ENCODE data around the gene ZNF653. TPM values are rescaled to one million over a fixed set of nuclear protein-coding genes. Genes with fewer than 3 reads are reported as not detected.
"Not testable (repeated sequence)": the region's sequence is repeated elsewhere in the genome, so short reads cannot be mapped to it uniquely, and the experiment has no call there.

ZNF653 gene
- total RNA-seq, 2 experiments from 2014 or later, result 15.6 to 16.5 TPM

GRCh38 chr19:11446271-11446651 is 59.4 kb downstream of the ZNF653 start:
- no peak for DNase-seq
- H3K9me3 Mint-ChIP-seq, result no peaks in the 10 kb centered on the region
- CTCF ChIA-PET, result interaction anchor here (1.6 to 2.2 kb wide), 2 partner anchors 36 to 66 kb away, joined by 5 to 9 read pairs; no protein-coding TSS in a partner anchor
- peaks cover 43% of the 10 kb centered on the region for H3K36me3 Mint-ChIP-seq (ENCODE audit: low read depth)
- no peaks in the 10 kb centered on the region for H3K4me1 Mint-ChIP-seq
- H3K27ac Mint-ChIP-seq, result no peak overlapping the region
- POLR2A ChIA-PET, result interaction anchor here (1.1 kb wide), 1 partner anchor 11 kb away, joined by 3 read pairs; the partner anchor contains the start of genes ODAD3 and PRKCSH
- H3K27me3 Mint-ChIP-seq, result no peaks in the 10 kb centered on the region
- no peak overlapping the region for H3K4me3 Mint-ChIP-seq

GRCh38 chr19:11445141-11445540 is 60.5 kb downstream of the ZNF653 start:
- Mint-ChIP-seq H3K9me3 (no peaks in the 10 kb centered on the region), H3K36me3 (ENCODE audit: low read depth) (peaks cover 47% of the 10 kb centered on the region), H3K4me1 (peaks cover 4% of the 10 kb centered on the region), H3K4me3 (no peak overlapping the region), H3K27me3 (no peaks in the 10 kb centered on the region), H3K27ac (no peak overlapping the region)
- no peak for DNase-seq
- POLR2A ChIA-PET, result no interaction called here
- CTCF ChIA-PET, result interaction anchor here (1.6 kb wide), 1 partner anchor 64 kb away, joined by 9 read pairs; no protein-coding TSS in a partner anchor

- CTCF ChIA-PET, result interaction anchor here (0.5 to 1.3 kb wide), 4 partner anchors 9 to 1860 kb away, joined by 3 to 9 read pairs (median 6); partner anchors contain the start of genes ODAD3 and PRKCSH
Measured at GRCh38 chr19:11444059-11444458, 61.6 kb downstream of the ZNF653 start.

DNA sequence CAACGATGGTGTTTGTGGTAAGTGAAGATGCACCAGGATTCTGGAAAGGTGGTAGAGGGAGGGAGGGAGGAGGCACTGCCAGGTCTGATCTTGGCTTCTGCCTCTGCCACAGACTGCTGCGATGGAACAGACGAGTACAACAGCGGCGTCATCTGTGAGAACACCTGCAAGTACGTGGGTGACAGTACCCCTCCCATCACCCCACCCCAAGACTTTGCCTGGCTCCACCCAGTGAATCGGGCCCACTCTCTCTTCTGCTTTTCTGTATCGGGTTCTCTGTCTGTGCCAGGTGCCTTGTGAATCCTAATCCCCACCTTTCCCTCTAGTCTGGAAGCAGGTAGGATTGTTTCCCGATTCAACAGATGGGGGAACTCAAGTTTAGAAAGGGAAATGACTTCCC is 67.7 kb downstream of the ZNF653 start:
- Mint-ChIP-seq H3K27me3 (no peaks in the 10 kb centered on the region), H3K27ac (no peak overlapping the region)
- CTCF ChIA-PET, result interaction anchor here (1.3 to 1.5 kb wide), 2 partner anchors 10 to 45 kb away, joined by 3 to 5 read pairs; no protein-coding TSS in a partner anchor

More at GRCh38 chr19:11444059-11444458, 61.6 kb downstream of the ZNF653 start:
- Mint-ChIP-seq H3K27ac (no peak overlapping the region), H3K27me3 (no peaks in the 10 kb centered on the region), H3K36me3 (ENCODE audit: low read depth) (peaks cover 41% of the 10 kb centered on the region), H3K4me3 (no peak overlapping the region), H3K4me1 (peaks cover 4% of the 10 kb centered on the region), H3K9me3 (no peaks in the 10 kb centered on the region)
- DNase-seq, result no peak
- POLR2A ChIA-PET, result interaction anchor here (1.3 kb wide), 1 partner anchor 63 kb away, joined by 5 read pairs; no protein-coding TSS in a partner anchor

DNA sequence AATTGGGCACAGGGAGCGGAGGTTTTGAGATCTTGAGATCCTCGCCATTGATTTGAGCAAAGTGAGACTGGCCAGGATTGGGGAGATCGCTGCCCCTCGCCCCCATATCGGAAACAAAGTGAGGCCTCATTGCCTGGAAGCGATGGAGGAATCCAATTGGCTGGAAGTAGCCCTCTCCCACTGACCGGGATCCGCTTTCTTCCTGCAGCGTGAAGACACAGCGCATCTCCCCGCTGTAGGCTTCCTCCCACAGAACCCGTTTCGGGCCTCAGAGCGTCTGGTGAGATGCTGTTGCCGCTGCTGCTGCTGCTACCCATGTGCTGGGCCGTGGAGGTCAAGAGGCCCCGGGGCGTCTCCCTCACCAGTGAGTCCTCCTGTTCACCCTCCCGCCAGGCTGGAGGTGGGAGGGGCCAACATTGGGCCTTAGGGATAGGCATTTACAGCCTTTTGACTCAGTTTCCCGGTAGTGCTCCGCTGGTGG is 69.8 kb downstream of the ZNF653 start:
- peak overlapping the region; percentile 93 for H3K27ac Mint-ChIP-seq
- CTCF ChIA-PET, result interaction anchor here (0.9 to 2.0 kb wide), 12 partner anchors 8 to 125 kb away, joined by 3 to 18 read pairs (median 6); partner anchors contain the start of genes EPOR, RAB3D and SWSAP1
- H3K36me3 Mint-ChIP-seq (ENCODE audit: low read depth), result peaks cover 28% of the 10 kb centered on the region
- H3K9me3 Mint-ChIP-seq, result no peaks in the 10 kb centered on the region
- H3K27me3 Mint-ChIP-seq, result no peaks in the 10 kb centered on the region
- peak; percentile 28 for DNase-seq
- POLR2A ChIA-PET, result interaction anchor here (1.0 to 2.3 kb wide), 10 partner anchors 10 to 92 kb away, joined by 3 to 7 read pairs (median 4); partner anchors contain the start of genes ECSIT, SWSAP1 and TMEM205
- H3K4me3 Mint-ChIP-seq, result peak overlapping the region; percentile 99
- H3K4me1 Mint-ChIP-seq, result peaks cover 25% of the 10 kb centered on the region

More for the DNA sequence above, 67.7 kb downstream of the ZNF653 start:
- Mint-ChIP-seq H3K4me1 (peaks cover 28% of the 10 kb centered on the region), H3K36me3 (ENCODE audit: low read depth) (peaks cover 44% of the 10 kb centered on the region), H3K9me3 (no peaks in the 10 kb centered on the region), H3K4me3 (no peak overlapping the region)
- no peak for DNase-seq
- POLR2A ChIA-PET, result no interaction called here

- peaks cover 24% of the 10 kb centered on the region for H3K4me1 Mint-ChIP-seq
- peaks cover 24% of the 10 kb centered on the region for H3K36me3 Mint-ChIP-seq (ENCODE audit: low read depth)
- H3K9me3 Mint-ChIP-seq, result no peaks in the 10 kb centered on the region
- peak; percentile 99 for DNase-seq
- peaks cover 1% of the 10 kb centered on the region for H3K27me3 Mint-ChIP-seq
- H3K4me3 Mint-ChIP-seq, result peak within 1 kb of the TSS; percentile 99
- CTCF ChIA-PET, result interaction anchor here (0.6 to 2.0 kb wide), 14 partner anchors 8 to 125 kb away, joined by 3 to 18 read pairs (median 5); partner anchors contain the start of genes EPOR, RAB3D and SWSAP1
- peak within 1 kb of the TSS; percentile 93 for H3K27ac Mint-ChIP-seq
- POLR2A ChIA-PET, result interaction anchor here (0.6 to 2.3 kb wide), 10 partner anchors 11 to 93 kb away, joined by 3 to 7 read pairs (median 3); partner anchors contain the start of genes ECSIT, SWSAP1 and TMEM205
Measured at GRCh38 chr19:11435057-11435832, 70.4 kb downstream of the ZNF653 start, which contains the start of the genes ODAD3 and PRKCSH. Gene ODAD3, minus strand, starts transcription at chr19:11435121. Its CDS starts 105 bp downstream, at chr19:11435016. Gene PRKCSH, plus strand, starts transcription at chr19:11435635. Its CDS starts 483 bp downstream, at chr19:11436118.

- peak overlapping the region; percentile 99 for H3K4me3 Mint-ChIP-seq
- peaks cover 24% of the 10 kb centered on the region for H3K4me1 Mint-ChIP-seq
- CTCF ChIA-PET, result interaction anchor here (0.6 to 2.0 kb wide), 14 partner anchors 9 to 126 kb away, joined by 3 to 18 read pairs (median 5); partner anchors contain the start of genes EPOR, RAB3D and SWSAP1
- H3K27me3 Mint-ChIP-seq, result peaks cover 2% of the 10 kb centered on the region
- no peaks in the 10 kb centered on the region for H3K9me3 Mint-ChIP-seq
- H3K27ac Mint-ChIP-seq, result peak overlapping the region; percentile 93
- POLR2A ChIA-PET, result interaction anchor here (0.6 to 1.4 kb wide), 8 partner anchors 11 to 94 kb away, joined by 3 to 7 read pairs (median 3); partner anchors contain the start of genes ECSIT and TMEM205
- no peak for DNase-seq
- peaks cover 24% of the 10 kb centered on the region for H3K36me3 Mint-ChIP-seq (ENCODE audit: low read depth)
Measured at GRCh38 chr19:11434703-11435056, 71.0 kb downstream of the ZNF653 start.

DNA sequence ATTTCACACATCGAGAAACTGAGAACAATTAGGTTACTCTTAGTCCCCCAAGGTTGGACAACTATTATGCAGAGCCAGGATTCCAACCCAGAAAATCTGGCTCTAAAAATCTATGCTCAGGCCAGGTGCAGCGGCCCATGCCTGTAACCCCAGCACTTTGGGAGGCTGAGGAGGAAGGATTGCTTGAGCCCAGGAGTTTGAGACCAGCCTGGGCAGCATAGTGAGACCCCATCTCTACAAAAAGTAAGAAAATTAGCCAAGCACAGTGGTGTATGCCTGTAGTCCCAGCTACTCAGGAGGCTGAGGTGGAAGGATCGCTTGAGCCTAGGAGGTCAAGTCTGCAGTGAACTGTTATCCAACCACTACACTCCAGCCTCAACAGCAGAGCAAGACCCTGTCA is 72.1 kb downstream of the ZNF653 start:
- H3K9me3 Mint-ChIP-seq, H3K4me3 Mint-ChIP-seq, CTCF ChIA-PET, H3K27ac Mint-ChIP-seq, DNase-seq, POLR2A ChIA-PET, H3K27me3 Mint-ChIP-seq: not testable (repeated sequence)
- Mint-ChIP-seq H3K36me3 (ENCODE audit: low read depth) (peaks cover 21% of the 10 kb centered on the region), H3K4me1 (peaks cover 24% of the 10 kb centered on the region)

Other genes with a start within 250 kb of the ZNF653 start
- gene DOCK6, start 243.3 kb downstream of the ZNF653 start, total RNA-seq, result under 1 TPM; 0.35 to 0.68 TPM
- not detected for gene TSPAN16, start 209.7 kb downstream of the ZNF653 start, total RNA-seq
- 1 to 10 TPM; 8.3 to 8.4 TPM for gene RAB3D, start 166.2 kb downstream of the ZNF653 start, total RNA-seq
- gene TMEM205, start 159.6 kb downstream of the ZNF653 start, total RNA-seq, result 10 to 100 TPM; 32.6 to 35.1 TPM
- 10 to 100 TPM; 24.0 to 24.7 TPM for gene CCDC159, start 159.3 kb downstream of the ZNF653 start, total RNA-seq
- 1 to 10 TPM; 2.0 to 2.6 TPM for gene PLPPR2, start 150.4 kb downstream of the ZNF653 start, total RNA-seq
- gene SWSAP1, start 131.2 kb downstream of the ZNF653 start, total RNA-seq, result 1 to 10 TPM; 2.6 to 2.9 TPM
- 10 to 100 TPM; 10.0 to 10.2 TPM for gene EPOR, start 121.5 kb downstream of the ZNF653 start, total RNA-seq
- gene RGL3, start 86.5 kb downstream of the ZNF653 start, total RNA-seq, result not detected
- not detected for gene ODAD3, start 70.7 kb downstream of the ZNF653 start, total RNA-seq
- 100 to 1,000 TPM; 315 to 318 TPM for gene PRKCSH, start 70.2 kb downstream of the ZNF653 start, total RNA-seq
- gene ELAVL3, start 24.8 kb downstream of the ZNF653 start, total RNA-seq, result not detected
- 10 to 100 TPM; 24.8 to 26.8 TPM for gene ECSIT, start 23.3 kb upstream of the ZNF653 start, total RNA-seq
- not detected for gene CNN1, start 33.0 kb upstream of the ZNF653 start, total RNA-seq
- 10 to 100 TPM; 49.7 to 50.2 TPM for gene ELOF1, start 53.4 kb upstream of the ZNF653 start, total RNA-seq
- gene ACP5, start 71.8 kb upstream of the ZNF653 start, total RNA-seq, result 10 to 100 TPM; 21.3 to 21.4 TPM
- gene ZNF627, start 91.6 kb upstream of the ZNF653 start, total RNA-seq, result 1 to 10 TPM; 6.1 to 6.7 TPM
- 1 to 10 TPM; 4.0 to 4.9 TPM for gene ZNF823, start 233.1 kb upstream of the ZNF653 start, total RNA-seq

All from activated CD4-positive, alpha-beta memory T cell treated with anti-CD3 and anti-CD28 coated beads, Interleukin-2, amount 10 ng/mL, durations not matched to agents 7 days and 5 days (primary cell).